Hindlimb muscle (tissue), 1 donor: Measurements from ENCODE around the gene ZMYND10. TPM values are rescaled to one million over a fixed set of nuclear protein-coding genes. Genes with fewer than 3 reads are reported as not detected.

ENCODE experiments used
- DNase-seq: peaks from one replicate; pipeline ENCODE4 v3.0.0-alpha.2; 2013
- polyA plus RNA-seq: library from polyadenylated mRNA; unstranded; fragments of 120-200 nt; gene quantifications from one replicate; pipeline ENCODE4 v1.2.1, GENCODE V29; 2013; ENCODE audit not compliant: insufficient read length

The ZMYND10 gene
- polyA plus RNA-seq, 1 donor: 1.4 TPM

- DNase-seq: no peak
Observed at GRCh38 chr3:50345008-50345407, 524 bp downstream of the ZMYND10 start.

GRCh38 chr3:50342813-50343633, 2.5 kb downstream of the ZMYND10 start:
- no peak for DNase-seq

GRCh38 chr3:50341996-50342650, 3.4 kb downstream of the ZMYND10 start:
- DNase-seq: no peak

- DNase-seq: no peak
Observed at GRCh38 chr3:50341537-50341936, 4.0 kb downstream of the ZMYND10 start.

GRCh38 chr3:50340448-50341329, 4.8 kb downstream of the ZMYND10 start, which contains the start of gene RASSF1:
TSS of gene RASSF1 (minus strand) at chr3:50340836. CDS start at chr3:50340805, 31 bp downstream.
- DNase-seq: peak; percentile 91

- no peak for DNase-seq
Observed at GRCh38 chr3:50340147-50340447, 5.4 kb downstream of the ZMYND10 start.

GRCh38 chr3:50339485-50340146, 5.9 kb downstream of the ZMYND10 start:
- DNase-seq: no peak

GRCh38 chr3:50338965-50339364, 6.6 kb downstream of the ZMYND10 start:
- no peak for DNase-seq

GRCh38 chr3:50337175-50337861, 8.2 kb downstream of the ZMYND10 start:
- DNase-seq: peak; percentile 99

- no peak for DNase-seq
Observed at GRCh38 chr3:50336452-50337174, 8.9 kb downstream of the ZMYND10 start.

- DNase-seq: no peak
Observed at GRCh38 chr3:50334339-50335075, 11.0 kb downstream of the ZMYND10 start.

- no peak for DNase-seq
Observed at GRCh38 chr3:50333744-50334328, 11.7 kb downstream of the ZMYND10 start.

GRCh38 chr3:50331364-50331907, 14.1 kb downstream of the ZMYND10 start:
- no peak for DNase-seq

GRCh38 chr3:50330330-50330729, 15.2 kb downstream of the ZMYND10 start:
- DNase-seq: no peak

GRCh38 chr3:50327943-50328691, 17.4 kb downstream of the ZMYND10 start, which contains the start of gene TUSC2:
TSS of gene TUSC2 (minus strand) at chr3:50328223. CDS start at chr3:50328099, 124 bp downstream.
- peak; percentile 96 for DNase-seq

GRCh38 chr3:50327129-50327528, 18.4 kb downstream of the ZMYND10 start:
- no peak for DNase-seq

GRCh38 chr3:50326182-50326541, 19.4 kb downstream of the ZMYND10 start:
- DNase-seq: no peak

GRCh38 chr3:50325497-50326181, 19.9 kb downstream of the ZMYND10 start:
- no peak for DNase-seq
